ENCODE results near the gene ADPRH. TPM values are rescaled to one million over a fixed set of nuclear protein-coding genes. Genes with fewer than 3 reads are reported as not detected.

Gene ADPRH
- total RNA-seq, 2 donors from 2014 or later = 7.5 to 9.7 TPM

GRCh38 chr3:119628816-119629445, 49.6 kb downstream of the ADPRH start:
- peak overlapping the region; percentile 3 to 63 for H3K27ac ChIP-seq
- no peaks in the 10 kb centered on the region for H3K9me3 ChIP-seq
- H3K27me3 ChIP-seq = no peaks in the 10 kb centered on the region
- H3K4me3 ChIP-seq = no peak overlapping the region
- no peak for DNase-seq (ENCODE audit: low spot score)
- no peak for TF ChIP-seq CTCF (IDR thresholded peaks at IDR 0.05)
- H3K36me3 ChIP-seq = no peaks in the 10 kb centered on the region
- peaks cover 0 to 57% of the 10 kb centered on the region in 2 donors for H3K4me1 ChIP-seq

- Histone ChIP-seq H3K27me3 (no peaks in the 10 kb centered on the region), H3K27ac (peak overlapping the region; percentile 61 to 69), H3K36me3 (peaks cover 1% of the 10 kb centered on the region), H3K4me3 (no peak overlapping the region), H3K4me1 (peaks cover 0 to 57% of the 10 kb centered on the region in 2 donors), H3K9me3 (no peaks in the 10 kb centered on the region)
- no peak for DNase-seq (ENCODE audit: low spot score)
- no peak for TF ChIP-seq CTCF (IDR thresholded peaks at IDR 0.05)
Measured at GRCh38 chr3:119630128-119630879, 51.0 kb downstream of the ADPRH start.

- Histone ChIP-seq H3K9me3 (no peaks in the 10 kb centered on the region), H3K27ac (peak overlapping the region; percentile 61 to 69), H3K4me1 (peaks cover 0 to 57% of the 10 kb centered on the region in 2 donors)
Measured at GRCh38 chr3:119630880-119631329, 51.6 kb downstream of the ADPRH start.

GRCh38 chr3:119631516-119631915, 52.2 kb downstream of the ADPRH start:
- TF ChIP-seq CTCF (IDR thresholded peaks at IDR 0.05) = no peak
- DNase-seq (ENCODE audit: low spot score) = no peak

More at GRCh38 chr3:119630880-119631329, 51.6 kb downstream of the ADPRH start:
- DNase-seq (ENCODE audit: low spot score) = no peak
- no peak for TF ChIP-seq CTCF (IDR thresholded peaks at IDR 0.05)
- Histone ChIP-seq H3K4me3 (no peak overlapping the region), H3K27me3 (no peaks in the 10 kb centered on the region), H3K36me3 (peaks cover 6% of the 10 kb centered on the region)

GRCh38 chr3:119632216-119632615, 52.9 kb downstream of the ADPRH start:
- H3K9me3 ChIP-seq = no peaks in the 10 kb centered on the region
- H3K4me3 ChIP-seq = no peak overlapping the region
- H3K27me3 ChIP-seq = no peaks in the 10 kb centered on the region
- H3K27ac ChIP-seq = peak overlapping the region in 1 of 2 donors; percentile 47
- peaks cover 9% of the 10 kb centered on the region for H3K36me3 ChIP-seq
- no peak for DNase-seq (ENCODE audit: low spot score)
- peaks cover 0 to 57% of the 10 kb centered on the region in 2 donors for H3K4me1 ChIP-seq
- TF ChIP-seq CTCF (IDR thresholded peaks at IDR 0.05) = no peak

More at GRCh38 chr3:119631516-119631915, 52.2 kb downstream of the ADPRH start:
- Histone ChIP-seq H3K4me3 (no peak overlapping the region), H3K36me3 (peaks cover 6% of the 10 kb centered on the region), H3K27ac (peak overlapping the region; percentile 61 to 69), H3K4me1 (peaks cover 0 to 57% of the 10 kb centered on the region in 2 donors), H3K9me3 (no peaks in the 10 kb centered on the region), H3K27me3 (no peaks in the 10 kb centered on the region)

Data from right atrium auricular region (tissue), 2 donors.